Measurements from ENCODE around the gene MAGEH1. TPM values are rescaled to one million over a fixed set of nuclear protein-coding genes. Genes with fewer than 3 reads are reported as not detected.
"Not testable (repeated sequence)": the region's sequence is repeated elsewhere in the genome, so short reads cannot be mapped to it uniquely, and the experiment has no call there.

Gene MAGEH1, protein sequence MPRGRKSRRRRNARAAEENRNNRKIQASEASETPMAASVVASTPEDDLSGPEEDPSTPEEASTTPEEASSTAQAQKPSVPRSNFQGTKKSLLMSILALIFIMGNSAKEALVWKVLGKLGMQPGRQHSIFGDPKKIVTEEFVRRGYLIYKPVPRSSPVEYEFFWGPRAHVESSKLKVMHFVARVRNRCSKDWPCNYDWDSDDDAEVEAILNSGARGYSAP
- total RNA-seq, result 10 to 100 TPM; 22.4 to 28.8 (median 26.3) TPM

DNA sequence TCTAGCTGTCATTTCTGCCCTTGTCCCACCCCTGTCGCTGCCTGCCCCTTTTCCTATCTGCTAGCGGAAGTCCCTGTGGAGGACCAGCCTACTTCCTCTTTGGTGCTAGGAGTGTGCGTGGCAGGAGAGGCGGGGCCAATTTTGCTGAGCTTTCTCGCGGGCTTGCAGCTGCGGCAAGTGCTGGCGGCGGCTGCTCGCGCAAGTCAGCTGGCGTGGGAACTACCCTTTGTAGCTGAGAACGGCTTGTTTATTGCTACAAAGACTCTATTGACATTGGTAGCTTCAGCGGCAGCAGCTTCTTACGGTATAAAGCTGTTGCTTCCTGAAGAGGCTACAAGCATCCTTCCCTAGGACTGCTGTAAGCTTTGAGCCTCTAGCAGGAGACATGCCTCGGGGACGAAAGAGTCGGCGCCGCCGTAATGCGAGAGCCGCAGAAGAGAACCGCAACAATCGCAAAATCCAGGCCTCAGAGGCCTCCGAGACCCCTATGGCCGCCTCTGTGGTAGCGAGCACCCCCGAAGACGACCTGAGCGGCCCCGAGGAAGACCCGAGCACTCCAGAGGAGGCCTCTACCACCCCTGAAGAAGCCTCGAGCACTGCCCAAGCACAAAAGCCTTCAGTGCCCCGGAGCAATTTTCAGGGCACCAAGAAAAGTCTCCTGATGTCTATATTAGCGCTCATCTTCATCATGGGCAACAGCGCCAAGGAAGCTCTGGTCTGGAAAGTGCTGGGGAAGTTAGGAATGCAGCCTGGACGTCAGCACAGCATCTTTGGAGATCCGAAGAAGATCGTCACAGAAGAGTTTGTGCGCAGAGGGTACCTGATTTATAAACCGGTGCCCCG is at the start of gene MAGEH1:
Gene MAGEH1 (plus strand): TSS at position 138 of the 843 bp plus-strand sequence. CDS start 248 bp downstream, at position 386.
- no peaks in the 10 kb centered on the region for H3K27me3 ChIP-seq
- TF ChIP-seq EP300 (IDR thresholded peaks at IDR 0.05) (no peak), POLR2A (IDR thresholded peaks at IDR 0.05; ENCODE audit: low read depth) (no peak), POLR2AphosphoS5 (IDR thresholded peaks at IDR 0.05) (peak; percentile 79 to 85)
- TF ChIP-seq, protein P1, sequence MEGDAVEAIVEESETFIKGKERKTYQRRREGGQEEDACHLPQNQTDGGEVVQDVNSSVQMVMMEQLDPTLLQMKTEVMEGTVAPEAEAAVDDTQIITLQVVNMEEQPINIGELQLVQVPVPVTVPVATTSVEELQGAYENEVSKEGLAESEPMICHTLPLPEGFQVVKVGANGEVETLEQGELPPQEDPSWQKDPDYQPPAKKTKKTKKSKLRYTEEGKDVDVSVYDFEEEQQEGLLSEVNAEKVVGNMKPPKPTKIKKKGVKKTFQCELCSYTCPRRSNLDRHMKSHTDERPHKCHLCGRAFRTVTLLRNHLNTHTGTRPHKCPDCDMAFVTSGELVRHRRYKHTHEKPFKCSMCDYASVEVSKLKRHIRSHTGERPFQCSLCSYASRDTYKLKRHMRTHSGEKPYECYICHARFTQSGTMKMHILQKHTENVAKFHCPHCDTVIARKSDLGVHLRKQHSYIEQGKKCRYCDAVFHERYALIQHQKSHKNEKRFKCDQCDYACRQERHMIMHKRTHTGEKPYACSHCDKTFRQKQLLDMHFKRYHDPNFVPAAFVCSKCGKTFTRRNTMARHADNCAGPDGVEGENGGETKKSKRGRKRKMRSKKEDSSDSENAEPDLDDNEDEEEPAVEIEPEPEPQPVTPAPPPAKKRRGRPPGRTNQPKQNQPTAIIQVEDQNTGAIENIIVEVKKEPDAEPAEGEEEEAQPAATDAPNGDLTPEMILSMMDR (IDR thresholded peaks at IDR 0.05), result no peak
- 41% methylated on average over 36 of the region's 43 CpGs for WGBS
- intact Hi-C loops (cut with DNase I), result no loop called here
- no peaks in the 10 kb centered on the region for H3K36me3 ChIP-seq
- no peaks in the 10 kb centered on the region for H3K9me3 ChIP-seq
- H3K4me3 ChIP-seq, result peak within 1 kb of the TSS; percentile 63 to 71 (median 66)
- DNase-seq (ENCODE audit: extremely low spot score), result peak; percentile 92
- H3K27ac ChIP-seq (replicated peaks in 1 of 4), result peak within 1 kb of the TSS; percentile 81 to 89 (median 85)
- H3K4me1 ChIP-seq, result peaks cover 0 to 7% (median 3%) of the 10 kb centered on the region in 4 donors

DNA sequence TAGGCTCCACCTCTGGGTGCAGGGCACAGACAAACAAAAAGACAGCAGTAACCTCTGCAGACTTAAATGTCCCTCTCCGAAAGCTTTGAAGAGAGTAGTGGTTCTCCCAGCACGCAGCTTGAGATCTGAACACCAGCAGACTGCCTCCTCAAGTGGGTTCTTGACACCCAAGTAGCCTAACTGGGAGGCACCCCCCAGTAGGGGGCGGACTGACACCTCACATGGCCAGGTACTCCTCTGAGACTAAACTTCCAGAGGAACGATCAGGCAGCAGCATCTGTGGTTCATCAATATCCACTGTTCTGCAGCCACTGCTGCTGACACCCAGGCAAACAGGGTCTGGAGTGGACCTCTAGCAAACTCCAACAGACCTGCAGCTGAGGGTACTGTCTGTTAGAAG is 24.8 kb upstream of the MAGEH1 start:
- DNase-seq (ENCODE audit: extremely low spot score); intact Hi-C loops (cut with DNase I); H3K4me3 ChIP-seq; H3K4me1 ChIP-seq; H3K27me3 ChIP-seq; H3K27ac ChIP-seq (replicated peaks in 1 of 4); H3K36me3 ChIP-seq; H3K9me3 ChIP-seq: not testable (repeated sequence)
- 34% methylated on average over 2 of the region's 4 CpGs for WGBS

DNA sequence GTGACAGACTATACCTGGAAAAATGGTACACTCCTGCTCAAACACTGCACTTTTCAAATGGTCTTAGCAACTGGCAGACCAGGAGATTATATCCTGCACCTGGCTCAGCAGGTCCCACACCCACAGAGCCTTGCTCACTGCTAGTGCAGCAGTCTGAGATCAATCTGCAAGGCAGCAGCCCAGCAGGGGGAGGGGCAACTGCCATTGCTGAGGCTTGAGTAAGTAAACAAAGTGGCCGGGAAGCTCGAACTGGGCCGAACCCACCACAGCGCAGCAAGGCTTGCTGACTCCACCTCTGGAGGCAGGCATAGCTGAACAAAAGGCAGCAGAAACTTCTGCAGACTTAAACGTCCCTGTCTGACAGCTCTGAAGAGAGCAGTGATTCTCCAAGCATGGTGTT is 8.5 kb upstream of the MAGEH1 start:
- WGBS, result 56% methylated on average over 3 of the region's 5 CpGs

DNA sequence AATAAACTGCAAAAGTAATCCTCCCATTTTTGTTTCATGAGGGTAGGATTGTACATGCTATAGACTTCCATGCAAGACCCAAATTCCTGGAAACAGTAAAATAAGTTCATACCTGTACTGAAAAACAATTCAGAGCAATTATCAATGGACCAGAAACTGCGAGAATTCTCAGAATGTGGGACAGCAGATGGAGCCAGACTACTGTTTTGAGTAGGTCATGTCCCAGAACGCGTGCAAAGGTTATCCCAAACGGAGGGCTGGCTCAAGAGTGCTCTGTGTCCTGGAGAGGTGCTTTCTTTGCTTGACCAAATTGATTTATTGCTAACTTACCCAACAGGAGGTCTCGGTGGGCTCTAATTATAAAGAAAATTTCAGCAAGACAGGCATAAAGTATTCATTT is 1.7 kb upstream of the MAGEH1 start:
- WGBS, result 35% methylated on average over 5 of the region's 5 CpGs
- H3K27ac ChIP-seq (replicated peaks in 1 of 4), result no peak overlapping the region
- no peak overlapping the region for H3K4me3 ChIP-seq
- no peaks in the 10 kb centered on the region for H3K27me3 ChIP-seq
- peaks cover 0 to 7% (median 3%) of the 10 kb centered on the region in 4 donors for H3K4me1 ChIP-seq
- TF ChIP-seq, protein P1 (IDR thresholded peaks at IDR 0.05), result no peak
- TF ChIP-seq EP300 (IDR thresholded peaks at IDR 0.05) (no peak), POLR2AphosphoS5 (IDR thresholded peaks at IDR 0.05) (no peak), POLR2A (IDR thresholded peaks at IDR 0.05; ENCODE audit: low read depth) (no peak)
- H3K9me3 ChIP-seq, result no peaks in the 10 kb centered on the region
- intact Hi-C loops (cut with DNase I), result no loop called here
- H3K36me3 ChIP-seq, result no peaks in the 10 kb centered on the region
- DNase-seq (ENCODE audit: extremely low spot score), result no peak

More for the DNA sequence above, 8.5 kb upstream of the MAGEH1 start:
- H3K27ac ChIP-seq (replicated peaks in 1 of 4); DNase-seq (ENCODE audit: extremely low spot score); H3K4me1 ChIP-seq; H3K36me3 ChIP-seq; H3K4me3 ChIP-seq; intact Hi-C loops (cut with DNase I); H3K27me3 ChIP-seq; H3K9me3 ChIP-seq: not testable (repeated sequence)

DNA sequence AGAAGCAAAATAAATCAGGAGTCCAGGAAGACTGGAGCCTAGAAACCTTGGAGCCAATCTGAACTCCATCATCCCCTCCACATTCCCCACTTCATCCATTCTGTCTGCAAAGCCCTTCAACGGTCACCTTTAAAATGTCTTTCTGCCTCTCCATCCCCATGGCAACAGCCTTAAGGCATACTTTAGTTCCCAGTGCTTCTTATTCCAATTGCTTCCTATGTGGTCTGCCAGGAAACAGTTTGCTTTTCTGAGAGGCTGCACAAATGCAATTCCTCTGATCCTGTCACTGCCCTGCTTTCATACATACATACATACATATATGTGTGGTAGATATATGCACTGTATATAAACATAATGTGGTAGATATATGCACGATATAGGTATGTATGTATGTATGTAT is 786 bp upstream of the MAGEH1 start:
- intact Hi-C loops (cut with DNase I), result no loop called here
- WGBS, result 44% methylated on average over 2 of the region's 2 CpGs
- H3K36me3 ChIP-seq, result no peaks in the 10 kb centered on the region

DNA sequence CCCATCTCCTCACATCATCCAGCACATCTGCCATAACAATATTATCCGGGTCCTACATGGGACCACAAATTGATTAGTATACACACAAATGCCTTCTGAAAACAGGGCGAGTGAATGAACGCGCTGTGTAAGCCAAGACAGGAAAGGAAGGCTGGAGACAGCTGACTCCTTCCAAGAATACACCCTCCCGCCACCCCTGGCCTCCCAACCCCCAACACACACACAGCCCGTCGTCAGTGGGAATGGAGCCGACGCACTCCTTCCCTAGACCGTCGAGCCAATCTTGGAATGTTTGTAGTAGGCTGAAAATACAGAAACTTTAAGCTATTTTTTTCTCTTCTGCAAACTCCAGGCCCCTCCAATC is 319 bp upstream of the MAGEH1 start:
- no peaks in the 10 kb centered on the region for H3K27me3 ChIP-seq
- peaks cover 0 to 7% (median 3%) of the 10 kb centered on the region in 4 donors for H3K4me1 ChIP-seq
- intact Hi-C loops (cut with DNase I), result no loop called here
- TF ChIP-seq EP300 (IDR thresholded peaks at IDR 0.05) (no peak), POLR2A (IDR thresholded peaks at IDR 0.05; ENCODE audit: low read depth) (no peak)
- WGBS, result 26% methylated on average over 11 of the region's 11 CpGs
- DNase-seq (ENCODE audit: extremely low spot score), result no peak
- H3K9me3 ChIP-seq, result no peaks in the 10 kb centered on the region
- H3K27ac ChIP-seq (replicated peaks in 1 of 4), result peak overlapping the region; percentile 81 to 89 (median 85)
- no peaks in the 10 kb centered on the region for H3K36me3 ChIP-seq
- H3K4me3 ChIP-seq, result peak overlapping the region; percentile 63 to 71 (median 66)

More for the DNA sequence above, 786 bp upstream of the MAGEH1 start:
- DNase-seq (ENCODE audit: extremely low spot score), result no peak
- H3K27ac ChIP-seq (replicated peaks in 1 of 4), result peak overlapping the region; percentile 81 to 89 (median 85)
- H3K9me3 ChIP-seq, result no peaks in the 10 kb centered on the region
- peak overlapping the region; percentile 63 to 71 (median 66) for H3K4me3 ChIP-seq
- peaks cover 0 to 7% (median 3%) of the 10 kb centered on the region in 4 donors for H3K4me1 ChIP-seq
- H3K27me3 ChIP-seq, result no peaks in the 10 kb centered on the region
- TF ChIP-seq EP300 (IDR thresholded peaks at IDR 0.05), result no peak
